GM10266 (cell line): Measurements from ENCODE around the gene DEPDC5.

Source experiments
- DNase-seq: peaks from one replicate; pipeline ENCODE4 v3.0.0; 2012; ENCODE audit errors: extremely low spot score
- TF ChIP-seq, protein P1 (sequence below): IDR thresholded peaks from 2 replicates; pipeline ENCODE4 v1.5.1; 2012; ENCODE audit warnings: mild to moderate bottlenecking, low read depth; ENCODE audit not compliant: control insufficient read depth, insufficient read depth; ENCODE audit errors: missing control alignments

DEPDC5 gene

DNA sequence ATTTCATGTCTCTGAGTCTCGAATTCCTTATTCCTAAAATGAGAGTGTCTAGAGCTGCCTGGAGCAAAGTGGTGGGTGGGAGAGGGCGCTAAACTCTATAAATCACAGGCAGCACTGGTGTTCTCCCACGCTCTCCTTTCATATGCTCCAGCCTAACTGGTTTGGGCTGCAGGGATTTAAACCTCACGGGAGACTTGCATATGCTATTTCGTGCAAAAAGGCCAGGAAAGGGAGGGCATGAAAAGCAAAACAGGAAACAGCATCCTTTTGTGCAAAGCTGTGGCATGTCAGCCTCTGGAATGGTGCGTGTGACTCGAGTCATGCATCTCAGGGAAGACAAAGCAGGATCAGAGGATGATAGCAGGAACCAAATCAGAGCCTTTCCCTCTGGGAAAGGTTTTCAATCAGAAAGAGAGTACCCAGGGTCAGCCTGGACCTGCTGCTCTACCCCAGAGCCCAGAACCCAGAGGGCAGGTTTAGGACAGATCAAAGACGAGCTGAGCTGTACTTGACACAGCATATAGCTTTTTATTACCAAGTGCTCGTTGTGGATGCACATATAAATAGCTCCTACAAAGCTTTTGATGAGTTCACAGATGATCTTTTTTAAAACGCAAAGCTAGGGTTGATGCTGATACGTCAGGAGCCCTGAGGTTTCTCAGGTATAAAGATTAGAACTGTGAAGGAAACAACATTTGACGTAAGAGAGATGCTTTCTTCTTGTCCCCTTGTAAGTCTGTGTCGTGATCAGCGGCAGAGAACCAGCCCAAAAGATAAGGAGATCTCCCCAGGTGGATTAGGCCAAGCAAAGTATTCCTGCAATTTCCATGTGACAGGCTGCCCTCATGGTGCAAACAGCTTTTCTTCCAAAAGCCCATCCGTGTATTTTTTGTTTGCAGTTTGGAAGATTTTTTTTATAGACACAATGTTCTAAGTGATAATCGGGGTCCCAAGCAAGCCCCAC lies 144.3 kb downstream of the DEPDC5 start:
- DNase-seq, result no peak
- TF ChIP-seq, protein P1, sequence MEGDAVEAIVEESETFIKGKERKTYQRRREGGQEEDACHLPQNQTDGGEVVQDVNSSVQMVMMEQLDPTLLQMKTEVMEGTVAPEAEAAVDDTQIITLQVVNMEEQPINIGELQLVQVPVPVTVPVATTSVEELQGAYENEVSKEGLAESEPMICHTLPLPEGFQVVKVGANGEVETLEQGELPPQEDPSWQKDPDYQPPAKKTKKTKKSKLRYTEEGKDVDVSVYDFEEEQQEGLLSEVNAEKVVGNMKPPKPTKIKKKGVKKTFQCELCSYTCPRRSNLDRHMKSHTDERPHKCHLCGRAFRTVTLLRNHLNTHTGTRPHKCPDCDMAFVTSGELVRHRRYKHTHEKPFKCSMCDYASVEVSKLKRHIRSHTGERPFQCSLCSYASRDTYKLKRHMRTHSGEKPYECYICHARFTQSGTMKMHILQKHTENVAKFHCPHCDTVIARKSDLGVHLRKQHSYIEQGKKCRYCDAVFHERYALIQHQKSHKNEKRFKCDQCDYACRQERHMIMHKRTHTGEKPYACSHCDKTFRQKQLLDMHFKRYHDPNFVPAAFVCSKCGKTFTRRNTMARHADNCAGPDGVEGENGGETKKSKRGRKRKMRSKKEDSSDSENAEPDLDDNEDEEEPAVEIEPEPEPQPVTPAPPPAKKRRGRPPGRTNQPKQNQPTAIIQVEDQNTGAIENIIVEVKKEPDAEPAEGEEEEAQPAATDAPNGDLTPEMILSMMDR, result no peak

DNA sequence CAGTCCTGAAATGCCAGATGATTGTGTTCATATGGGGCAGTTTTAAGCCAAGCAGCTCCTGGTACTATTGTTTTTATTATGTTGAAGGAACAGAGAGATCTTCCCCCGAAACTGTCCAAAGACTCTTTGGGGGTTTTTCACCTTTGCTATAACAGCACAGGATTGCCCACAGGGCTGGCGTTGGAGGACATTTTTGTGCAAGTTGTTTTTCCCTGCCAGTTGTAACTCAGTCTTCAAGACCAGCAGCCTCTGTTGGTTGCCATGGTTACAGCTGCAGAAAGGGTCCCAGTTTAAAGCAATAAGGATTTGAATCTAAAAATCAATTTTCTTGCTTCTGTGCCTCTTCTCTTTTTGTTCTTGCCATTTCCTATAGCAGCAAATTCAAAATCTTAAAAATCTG lies 145.1 kb downstream of the DEPDC5 start:
- TF ChIP-seq, protein P1, result no peak
- no peak for DNase-seq

DNA sequence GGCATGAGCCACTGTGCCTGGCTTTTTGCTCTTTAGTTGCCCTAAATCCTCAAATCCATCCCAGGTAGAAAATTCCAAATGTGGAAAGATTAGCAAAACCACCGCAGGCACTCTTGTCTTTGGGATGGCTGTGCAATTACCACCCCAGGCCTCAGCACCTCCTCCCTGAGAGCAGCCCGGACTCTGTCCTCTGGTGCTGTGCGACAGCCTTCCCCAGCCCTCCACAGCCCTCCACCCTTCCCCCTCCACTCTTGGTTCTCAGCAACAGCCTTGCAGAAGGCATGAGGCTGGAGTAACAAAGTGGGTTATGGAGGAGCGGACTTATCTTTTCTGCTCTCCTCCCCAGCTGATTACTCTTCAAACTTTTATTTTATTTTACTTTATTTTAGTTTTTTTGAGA lies 145.8 kb downstream of the DEPDC5 start:
- TF ChIP-seq, protein P1, result no peak
- DNase-seq, result no peak

DNA sequence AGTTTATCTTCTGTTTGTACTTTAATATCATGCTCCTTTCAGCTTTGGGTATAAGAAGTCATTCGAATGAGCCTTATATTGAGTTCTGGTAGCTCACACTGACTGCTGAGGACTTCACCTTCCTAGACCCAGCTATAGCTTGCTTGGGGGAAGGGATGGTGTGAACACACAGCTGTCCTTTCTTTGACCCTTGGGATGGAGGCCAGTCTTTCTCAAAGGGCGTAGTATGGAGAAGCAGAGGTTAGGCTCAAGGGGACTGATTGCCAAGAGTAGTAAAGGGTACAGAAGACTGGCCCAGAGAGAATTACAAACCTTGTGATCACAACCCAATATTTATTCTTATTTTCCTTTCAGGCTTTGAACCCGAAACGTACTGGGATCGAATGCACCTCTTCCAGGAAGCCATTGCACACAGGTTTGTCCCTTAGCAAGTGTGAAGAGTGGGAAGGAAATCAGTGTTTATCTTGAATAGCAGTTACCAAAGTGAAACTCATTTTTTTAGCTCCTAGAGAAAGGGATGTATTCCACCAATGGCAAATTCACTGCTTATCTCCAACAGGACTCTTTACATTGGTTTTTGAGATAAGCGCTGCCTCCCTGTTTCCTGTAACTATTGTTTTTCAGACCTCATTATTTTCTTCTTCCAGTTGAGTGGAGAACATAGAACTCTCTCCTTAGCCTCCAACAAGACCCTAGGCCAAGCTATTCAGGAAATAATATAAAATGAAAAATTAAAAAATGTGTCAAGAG lies 147.7 kb downstream of the DEPDC5 start:
- TF ChIP-seq, protein P1, result no peak
- no peak for DNase-seq

DNA sequence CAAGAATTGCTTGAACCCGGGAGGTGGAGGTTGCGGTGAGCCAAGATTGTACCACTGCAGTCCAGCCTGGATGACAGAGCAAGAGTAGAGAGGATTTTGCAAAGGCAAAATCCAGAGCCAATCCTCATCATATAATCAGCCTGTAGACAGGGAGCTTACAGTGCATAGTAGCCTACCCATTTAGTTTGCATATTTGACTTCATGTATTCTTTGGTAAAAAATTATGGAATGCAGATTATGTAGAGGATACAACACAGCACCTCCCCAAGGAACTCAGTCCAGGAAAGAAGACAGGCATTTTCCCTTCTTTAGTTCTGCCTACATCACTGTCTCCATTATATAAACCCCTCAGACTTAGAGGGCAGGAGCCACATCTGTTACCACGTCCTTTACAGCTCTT lies 150.8 kb downstream of the DEPDC5 start:
- TF ChIP-seq, protein P1, result no peak
- no peak for DNase-seq

DNA sequence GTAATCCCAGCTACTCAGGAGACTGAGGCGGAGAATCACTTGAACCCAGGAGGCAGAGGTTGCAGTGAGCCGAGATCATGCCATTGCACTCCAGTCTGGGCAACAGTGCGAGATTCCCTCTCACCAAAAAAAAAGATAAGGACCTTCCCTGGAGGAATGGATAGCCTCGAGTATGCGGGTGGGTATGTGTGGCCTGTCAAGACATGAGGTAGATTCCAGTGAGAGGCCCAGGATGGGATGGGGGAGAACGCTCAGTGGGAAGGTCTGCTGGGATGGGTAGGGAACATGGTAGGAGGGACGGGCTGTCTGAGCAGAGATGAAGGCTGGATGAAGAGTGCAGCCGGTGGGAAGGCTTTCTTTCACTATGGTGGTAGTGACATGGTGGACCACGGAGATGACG lies 151.5 kb downstream of the DEPDC5 start:
- no peak for DNase-seq
- TF ChIP-seq, protein P1, result no peak
